BE2C (cell line): ENCODE data around the gene LNX1.

Experiments used
- DNase-seq: peaks from one replicate; pipeline ENCODE4 v3.0.0-alpha.2; 2020
- H3K27me3 ChIP-seq: fragments of 250-450 bp; sonication (Bioruptor Pico); 2 replicates; pipeline ENCODE4 v1.5.1; 2020; ENCODE audit warnings: mild to moderate bottlenecking
- H3K36me3 ChIP-seq: fragments of 250-450 bp; sonication (Bioruptor Pico); 2 replicates; pipeline ENCODE4 v1.5.1; 2020; ENCODE audit warnings: mild to moderate bottlenecking
- H3K4me1 ChIP-seq: fragments of 250-450 bp; sonication (Bioruptor Pico); 2 replicates; pipeline ENCODE4 v1.5.1; 2020
- H3K4me3 ChIP-seq: 2 replicates; pipeline ENCODE4 v1.5.1; 2011; ENCODE audit warnings: low read depth, low read length
- H3K9me3 ChIP-seq: fragments of 250-450 bp; sonication (Bioruptor Pico); 2 replicates; pipeline ENCODE4 v1.5.1; 2020
- TF ChIP-seq, protein P1 (sequence below): IDR thresholded peaks from 2 replicates; pipeline ENCODE4 v1.5.1; 2012; ENCODE audit warnings: mild to moderate bottlenecking, low read depth, low read length

LNX1 gene

DNA sequence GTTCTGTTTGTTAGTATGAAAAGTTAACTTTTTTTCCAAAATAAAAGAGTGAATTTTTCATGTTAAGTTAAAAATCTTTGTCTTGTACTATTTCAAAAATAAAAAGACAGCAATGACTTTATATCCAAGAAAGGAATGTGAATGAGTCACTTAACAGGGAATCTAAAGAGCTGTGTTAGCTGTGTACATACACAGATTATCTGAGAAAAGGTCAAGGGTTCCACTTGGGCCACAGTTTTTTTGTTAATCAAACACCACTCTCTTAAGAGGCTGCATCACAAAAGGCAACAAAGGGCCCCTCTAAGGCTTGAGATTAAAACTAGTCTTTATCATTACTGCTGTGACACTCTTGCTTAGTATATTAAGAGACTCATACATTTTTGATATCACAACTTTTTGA, 131.7 kb downstream of the LNX1 start:
- no peaks in the 10 kb centered on the region for H3K27me3 ChIP-seq
- H3K36me3 ChIP-seq: peaks cover 25% of the 10 kb centered on the region
- no peaks in the 10 kb centered on the region for H3K9me3 ChIP-seq
- no peak for DNase-seq
- H3K4me1 ChIP-seq: no peaks in the 10 kb centered on the region
- H3K4me3 ChIP-seq: no peak overlapping the region
- TF ChIP-seq, protein P1, sequence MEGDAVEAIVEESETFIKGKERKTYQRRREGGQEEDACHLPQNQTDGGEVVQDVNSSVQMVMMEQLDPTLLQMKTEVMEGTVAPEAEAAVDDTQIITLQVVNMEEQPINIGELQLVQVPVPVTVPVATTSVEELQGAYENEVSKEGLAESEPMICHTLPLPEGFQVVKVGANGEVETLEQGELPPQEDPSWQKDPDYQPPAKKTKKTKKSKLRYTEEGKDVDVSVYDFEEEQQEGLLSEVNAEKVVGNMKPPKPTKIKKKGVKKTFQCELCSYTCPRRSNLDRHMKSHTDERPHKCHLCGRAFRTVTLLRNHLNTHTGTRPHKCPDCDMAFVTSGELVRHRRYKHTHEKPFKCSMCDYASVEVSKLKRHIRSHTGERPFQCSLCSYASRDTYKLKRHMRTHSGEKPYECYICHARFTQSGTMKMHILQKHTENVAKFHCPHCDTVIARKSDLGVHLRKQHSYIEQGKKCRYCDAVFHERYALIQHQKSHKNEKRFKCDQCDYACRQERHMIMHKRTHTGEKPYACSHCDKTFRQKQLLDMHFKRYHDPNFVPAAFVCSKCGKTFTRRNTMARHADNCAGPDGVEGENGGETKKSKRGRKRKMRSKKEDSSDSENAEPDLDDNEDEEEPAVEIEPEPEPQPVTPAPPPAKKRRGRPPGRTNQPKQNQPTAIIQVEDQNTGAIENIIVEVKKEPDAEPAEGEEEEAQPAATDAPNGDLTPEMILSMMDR: no peak

DNA sequence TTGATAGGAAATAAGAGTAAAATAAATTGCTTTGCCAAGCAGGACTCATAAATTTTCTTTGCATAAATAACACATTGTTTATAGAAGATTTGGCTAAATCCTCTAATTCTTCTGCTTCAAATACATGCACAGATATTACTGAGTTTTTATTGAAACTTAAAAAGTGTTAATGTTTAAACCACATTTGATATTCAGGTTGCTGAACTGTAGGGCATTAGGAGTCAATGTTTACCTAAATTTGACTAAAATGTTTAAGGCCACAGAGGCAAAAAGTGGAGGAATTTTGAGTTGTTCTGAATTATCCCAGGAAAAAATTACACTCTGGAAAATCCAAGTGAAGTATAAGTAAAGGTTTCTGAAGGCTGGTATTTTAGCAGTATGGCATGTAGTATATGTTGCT, 135.1 kb downstream of the LNX1 start:
- no peaks in the 10 kb centered on the region for H3K9me3 ChIP-seq
- peaks cover 37% of the 10 kb centered on the region for H3K36me3 ChIP-seq
- no peaks in the 10 kb centered on the region for H3K27me3 ChIP-seq
- H3K4me3 ChIP-seq: no peak overlapping the region
- TF ChIP-seq, protein P1: no peak
- DNase-seq: no peak
- H3K4me1 ChIP-seq: no peaks in the 10 kb centered on the region

DNA sequence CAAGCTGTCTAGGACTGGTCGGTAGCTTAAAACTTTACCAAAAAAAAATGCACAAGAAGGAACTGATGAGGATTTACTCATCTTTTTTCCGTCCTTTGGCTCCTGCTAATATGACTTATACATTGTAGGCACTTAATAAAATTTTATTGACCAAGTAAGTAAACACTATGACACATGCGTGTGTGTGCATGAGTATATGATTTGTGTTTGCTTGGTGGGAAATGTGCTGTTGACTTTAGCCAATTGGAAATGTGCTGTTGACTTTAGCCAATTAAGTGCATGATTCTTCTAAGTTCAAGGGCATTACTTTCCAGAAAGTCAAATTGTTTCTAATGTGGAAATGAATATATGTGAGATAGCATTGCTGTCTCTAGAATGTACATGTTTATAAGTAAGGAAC, 135.5 kb downstream of the LNX1 start:
- no peak overlapping the region for H3K4me3 ChIP-seq
- H3K4me1 ChIP-seq: no peaks in the 10 kb centered on the region
- H3K27me3 ChIP-seq: no peaks in the 10 kb centered on the region
- DNase-seq: no peak
- no peaks in the 10 kb centered on the region for H3K9me3 ChIP-seq
- TF ChIP-seq, protein P1: no peak
- H3K36me3 ChIP-seq: peaks cover 37% of the 10 kb centered on the region

GRCh38 chr4:53453385-53453784, 137.9 kb downstream of the LNX1 start:
- H3K9me3 ChIP-seq: no peaks in the 10 kb centered on the region
- no peak for DNase-seq
- no peaks in the 10 kb centered on the region for H3K27me3 ChIP-seq
- TF ChIP-seq, protein P1: no peak
- H3K36me3 ChIP-seq: peaks cover 28% of the 10 kb centered on the region
- no peak overlapping the region for H3K4me3 ChIP-seq
- no peaks in the 10 kb centered on the region for H3K4me1 ChIP-seq

- H3K36me3 ChIP-seq: peaks cover 26% of the 10 kb centered on the region
- no peaks in the 10 kb centered on the region for H3K4me1 ChIP-seq
- no peaks in the 10 kb centered on the region for H3K9me3 ChIP-seq
- TF ChIP-seq, protein P1: no peak
- DNase-seq: no peak
- no peak overlapping the region for H3K4me3 ChIP-seq
- no peaks in the 10 kb centered on the region for H3K27me3 ChIP-seq
These were observed 140.5 kb downstream of the LNX1 start for GRCh38 chr4:53450773-53451172.

GRCh38 chr4:53444954-53445353, 146.3 kb downstream of the LNX1 start:
- H3K9me3 ChIP-seq: no peaks in the 10 kb centered on the region
- no peak overlapping the region for H3K4me3 ChIP-seq
- peaks cover 13% of the 10 kb centered on the region for H3K36me3 ChIP-seq

More at GRCh38 chr4:53444954-53445353, 146.3 kb downstream of the LNX1 start:
- Histone ChIP-seq H3K27me3 (no peaks in the 10 kb centered on the region), H3K4me1 (no peaks in the 10 kb centered on the region)
- DNase-seq: no peak
- TF ChIP-seq, protein P1: no peak
